ENCODE results near the gene PLOD3. TPM values are rescaled to one million over a fixed set of nuclear protein-coding genes. Genes with fewer than 3 reads are reported as not detected.

Gene PLOD3
- total RNA-seq, 1 experiment from 2014 or later, result 38.1 TPM

GRCh38 chr7:101159696-101160674 is 57.4 kb downstream of the PLOD3 start:
- no peak for DNase-seq (ENCODE audit: low spot score)
- in situ Hi-C loops (cut with HindIII; ENCODE audit: low sequenced_read_pairs), result no loop called here

DNA sequence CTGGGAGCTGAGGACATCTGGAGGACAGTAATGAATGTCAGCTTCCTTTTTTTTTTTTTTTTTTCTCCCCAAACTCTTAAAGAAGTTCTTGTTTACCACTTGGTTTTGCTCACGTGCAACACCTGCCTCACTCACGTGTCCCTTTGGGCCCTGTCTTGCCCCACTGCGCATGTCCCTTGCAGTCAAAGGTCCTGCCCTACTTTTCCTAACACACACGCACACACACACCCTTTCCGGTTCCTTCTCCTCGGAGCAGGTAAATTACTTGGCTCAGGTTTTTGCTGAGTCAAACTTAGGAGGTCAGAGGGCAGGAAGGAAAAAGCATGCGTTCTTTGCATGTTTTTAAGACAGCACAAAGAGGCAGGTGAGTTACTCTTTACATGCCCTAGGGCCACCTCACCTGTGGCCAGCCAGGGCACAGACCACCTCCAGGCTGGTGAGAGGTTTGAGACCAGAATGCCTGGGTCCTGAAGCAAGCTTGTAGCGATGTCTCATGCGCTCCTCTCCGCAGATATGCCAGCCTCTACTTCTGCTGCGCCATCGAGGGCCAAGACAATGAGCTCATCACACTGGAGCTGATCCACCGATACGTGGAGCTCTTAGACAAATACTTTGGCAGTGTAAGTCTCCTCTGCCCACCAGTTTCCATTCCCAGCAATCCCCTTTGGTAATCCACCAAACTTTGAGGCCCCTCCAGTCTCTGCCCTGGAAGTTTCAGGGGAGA is 60.4 kb downstream of the PLOD3 start:
- DNase-seq (ENCODE audit: low spot score), result no peak
- in situ Hi-C loops (cut with HindIII; ENCODE audit: low sequenced_read_pairs), result no loop called here

DNA sequence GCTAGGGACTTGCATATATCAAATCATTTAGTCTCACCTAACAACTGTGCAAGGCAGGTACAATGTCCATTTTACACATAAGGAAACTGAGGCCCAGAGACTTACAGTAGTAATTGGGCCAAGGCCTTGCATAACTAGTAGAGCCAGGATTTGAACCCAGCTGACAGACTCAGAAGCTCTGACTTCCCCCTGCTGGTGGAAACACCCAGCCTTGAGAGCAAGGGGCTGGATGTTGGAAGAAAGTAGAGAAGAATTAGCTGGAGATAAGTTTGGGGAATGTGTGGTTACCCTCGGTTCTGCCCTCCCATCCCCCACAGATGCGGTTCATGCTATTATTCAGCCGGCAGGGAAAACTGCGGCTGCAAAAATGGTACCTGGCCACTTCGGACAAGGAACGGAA is 61.1 kb downstream of the PLOD3 start:
- in situ Hi-C loops (cut with HindIII; ENCODE audit: low sequenced_read_pairs), result no loop called here
- no peak for DNase-seq (ENCODE audit: low spot score)

Other genes with a start within 250 kb of the PLOD3 start
- not detected in 2 replicates for gene MUC12, start 248.0 kb downstream of the PLOD3 start, total RNA-seq (2014; rRNA removed; shearing (Covaris generic))
- gene MUC17, start 197.5 kb downstream of the PLOD3 start, total RNA-seq (2014; rRNA removed; shearing (Covaris generic)), result 0.06 TPM in 1 of 2 replicates, not detected in the other
- 5.6 and 9.9 TPM in 2 replicates for gene TRIM56, start 132.1 kb downstream of the PLOD3 start, total RNA-seq (2014; rRNA removed; shearing (Covaris generic))
- 103 and 113 TPM in 2 replicates for gene SERPINE1, start 90.5 kb downstream of the PLOD3 start, total RNA-seq (2014; rRNA removed; shearing (Covaris generic))
- 211 and 215 TPM in 2 replicates for gene AP1S1, start 63.1 kb downstream of the PLOD3 start, total RNA-seq (2014; rRNA removed; shearing (Covaris generic))
- 122 and 148 TPM in 2 replicates for gene VGF, start 52.0 kb downstream of the PLOD3 start, total RNA-seq (2014; rRNA removed; shearing (Covaris generic))
- 1.2 TPM in 1 of 2 replicates, not detected in the other for gene NAT16, start 37.3 kb downstream of the PLOD3 start, total RNA-seq (2014; rRNA removed; shearing (Covaris generic))
- gene MOGAT3, start 16.5 kb downstream of the PLOD3 start, total RNA-seq (2014; rRNA removed; shearing (Covaris generic)), result not detected in 2 replicates
- 74.5 and 105 TPM in 2 replicates for gene ZNHIT1, start 584 bp upstream of the PLOD3 start, total RNA-seq (2014; rRNA removed; shearing (Covaris generic))
- gene CLDN15, start 20.2 kb upstream of the PLOD3 start, total RNA-seq (2014; rRNA removed; shearing (Covaris generic)), result 1.8 and 4.3 TPM in 2 replicates
- 139 and 190 TPM in 2 replicates for gene FIS1, start 27.5 kb upstream of the PLOD3 start, total RNA-seq (2014; rRNA removed; shearing (Covaris generic))
- gene IFT22, start 104.2 kb upstream of the PLOD3 start, total RNA-seq (2014; rRNA removed; shearing (Covaris generic)), result 55.0 and 55.9 TPM in 2 replicates
- 104 and 109 TPM in 2 replicates for gene COL26A1, start 145.3 kb upstream of the PLOD3 start, total RNA-seq (2014; rRNA removed; shearing (Covaris generic))